ENCODE measurements around the gene CPNE8. TPM values are rescaled to one million over a fixed set of nuclear protein-coding genes. Genes with fewer than 3 reads are reported as not detected.
"Not testable (repeated sequence)": the region's sequence is repeated elsewhere in the genome, so short reads cannot be mapped to it uniquely, and the experiment has no call there.

Gene CPNE8
- total RNA-seq, 4 donors from 2014 or later, result 10.5 to 18.1 (median 15.1) TPM

- no peak for DNase-seq
- no peaks in the 10 kb centered on the region for H3K4me1 ChIP-seq
- WGBS, 2 donors, result 67 to 78% methylated on average over 2 of the region's 2 CpGs
- H3K27me3 ChIP-seq, result no peaks in the 10 kb centered on the region
- H3K9me3 ChIP-seq, result no peaks in the 10 kb centered on the region
- H3K27ac ChIP-seq, result no peak overlapping the region
- TF ChIP-seq CTCF (IDR thresholded peaks at IDR 0.05), result no peak
- TF ChIP-seq POLR2A (IDR thresholded peaks at IDR 0.05), result no peak
- intact Hi-C loops (cut with DNase I), result no loop called here
- no peak overlapping the region for H3K4me3 ChIP-seq
- H3K36me3 ChIP-seq, result no peaks in the 10 kb centered on the region
These were observed 158.6 kb downstream of the CPNE8 start for GRCh38 chr12:38746744-38747143.

- no peak for DNase-seq
- Histone ChIP-seq H3K36me3 (no peaks in the 10 kb centered on the region), H3K4me1 (no peaks in the 10 kb centered on the region), H3K27ac (no peak overlapping the region), H3K27me3 (no peaks in the 10 kb centered on the region), H3K9me3 (no peaks in the 10 kb centered on the region), H3K4me3 (no peak overlapping the region)
- intact Hi-C loops (cut with DNase I), result no loop called here
- no peak for TF ChIP-seq CTCF (IDR thresholded peaks at IDR 0.05)
- WGBS, 2 donors, result 77 to 91% methylated on average over 4 of the region's 4 CpGs
These were observed 159.8 kb downstream of the CPNE8 start for GRCh38 chr12:38745601-38746000.

- intact Hi-C loops (cut with DNase I), result no loop called here
- Histone ChIP-seq H3K9me3 (no peaks in the 10 kb centered on the region), H3K4me1 (no peaks in the 10 kb centered on the region), H3K27ac (no peak overlapping the region), H3K4me3 (no peak overlapping the region), H3K27me3 (no peaks in the 10 kb centered on the region), H3K36me3 (no peaks in the 10 kb centered on the region)
- 53 to 64% methylated on average over 4 of the region's 4 CpGs for WGBS, 2 donors
- DNase-seq, result no peak
- TF ChIP-seq CTCF (IDR thresholded peaks at IDR 0.05), result no peak
- no peak for TF ChIP-seq POLR2A (IDR thresholded peaks at IDR 0.05)
These were observed 161.3 kb downstream of the CPNE8 start for GRCh38 chr12:38744041-38744440.

- H3K27ac ChIP-seq; H3K36me3 ChIP-seq; DNase-seq; intact Hi-C loops (cut with DNase I); H3K4me3 ChIP-seq; H3K27me3 ChIP-seq; H3K9me3 ChIP-seq; H3K4me1 ChIP-seq: not testable (repeated sequence)
- WGBS, 2 donors, result 81 to 100% methylated on average over 1 of the region's 1 CpG
These were observed 162.9 kb downstream of the CPNE8 start for GRCh38 chr12:38742496-38742895.

- intact Hi-C loops (cut with DNase I), result no loop called here
- Histone ChIP-seq H3K36me3 (no peaks in the 10 kb centered on the region), H3K27me3 (no peaks in the 10 kb centered on the region), H3K4me3 (no peak overlapping the region), H3K27ac (no peak overlapping the region), H3K9me3 (no peaks in the 10 kb centered on the region), H3K4me1 (no peaks in the 10 kb centered on the region)
- no peak for TF ChIP-seq POLR2A (IDR thresholded peaks at IDR 0.05)
- no peak for TF ChIP-seq CTCF (IDR thresholded peaks at IDR 0.05)
- 63 to 74% methylated on average over 3 of the region's 3 CpGs for WGBS, 2 donors
- no peak for DNase-seq
These were observed 168.6 kb downstream of the CPNE8 start for GRCh38 chr12:38736821-38737220.

- H3K9me3 ChIP-seq, result no peaks in the 10 kb centered on the region
These were observed 172.6 kb downstream of the CPNE8 start for GRCh38 chr12:38732761-38733160.

More at GRCh38 chr12:38732761-38733160, 172.6 kb downstream of the CPNE8 start:
- H3K27ac ChIP-seq, result no peak overlapping the region
- no peaks in the 10 kb centered on the region for H3K4me1 ChIP-seq
- H3K4me3 ChIP-seq, result no peak overlapping the region
- H3K27me3 ChIP-seq, result no peaks in the 10 kb centered on the region
- no peaks in the 10 kb centered on the region for H3K36me3 ChIP-seq
- DNase-seq, result no peak
- TF ChIP-seq CTCF (IDR thresholded peaks at IDR 0.05) (no peak), POLR2A (IDR thresholded peaks at IDR 0.05) (no peak)
- intact Hi-C loops (cut with DNase I), result no loop called here
